ENCODE data around the gene PLCXD3. TPM values are rescaled to one million over a fixed set of nuclear protein-coding genes. Genes with fewer than 3 reads are reported as not detected.

PLCXD3 gene
- total and polyA plus RNA-seq, 2 experiments from 2014 or later = 0.13 to 0.22 TPM

- Histone ChIP-seq H3K4me2 (ENCODE audit: unreplicated experiment) (no peak overlapping the region), H3K36me3 (ENCODE audit: low read depth) (no peaks in the 10 kb centered on the region), H3F3A (ENCODE audit: insufficient read depth) (no peaks in the 10 kb centered on the region), H3K4me1 (ENCODE audit: insufficient read depth) (no peaks in the 10 kb centered on the region), H3K4me3 (no peak overlapping the region), H3K9me3 (ENCODE audit: low read depth) (no peaks in the 10 kb centered on the region), H2AFZ (no peak overlapping the region), H3K27me3 (replicated peaks; ENCODE audit: insufficient read depth) (no peaks in the 10 kb centered on the region), H3K9me2 (ENCODE audit: insufficient read depth) (no peaks in the 10 kb centered on the region), H4K20me1 (ENCODE audit: insufficient read depth) (no peaks in the 10 kb centered on the region), H3K27ac (no peak overlapping the region), H3K79me2 (ENCODE audit: insufficient read depth) (no peaks in the 10 kb centered on the region), H3K9ac (no peak overlapping the region)
- no peak for DNase-seq
- in situ Hi-C loops (cut with MboI) = no loop called here
- TF ChIP-seq EZH2phosphoT487 (IDR thresholded peaks at IDR 0.05; ENCODE audit: insufficient read depth, low read depth) = no peak
- no peak for TF ChIP-seq EZH2 (IDR thresholded peaks at IDR 0.05; ENCODE audit: insufficient read depth, poor library complexity, severe bottlenecking)
- WGBS, 2 experiments (ENCODE audit: low coverage in 1 of 2, low lambda C conversion rate in 2 of 2, missing lambda C conversion rate in 2 of 2) = 92 to 97% methylated on average over 1 of the region's 1 CpG
Observed at GRCh38 chr5:41459557-41459956, 50.8 kb downstream of the PLCXD3 start.

- Histone ChIP-seq H3K4me2 (ENCODE audit: unreplicated experiment) (no peak overlapping the region), H3K9ac (no peak overlapping the region), H3K9me2 (ENCODE audit: insufficient read depth) (no peaks in the 10 kb centered on the region), H3K4me1 (ENCODE audit: insufficient read depth) (no peaks in the 10 kb centered on the region), H3K27me3 (replicated peaks; ENCODE audit: insufficient read depth) (no peaks in the 10 kb centered on the region), H3K36me3 (ENCODE audit: low read depth) (no peaks in the 10 kb centered on the region), H3K27ac (no peak overlapping the region), H4K20me1 (ENCODE audit: insufficient read depth) (no peaks in the 10 kb centered on the region), H2AFZ (no peak overlapping the region), H3K9me3 (ENCODE audit: low read depth) (no peaks in the 10 kb centered on the region), H3F3A (ENCODE audit: insufficient read depth) (no peaks in the 10 kb centered on the region), H3K79me2 (ENCODE audit: insufficient read depth) (no peaks in the 10 kb centered on the region), H3K4me3 (no peak overlapping the region)
- 72 to 82% methylated on average over 2 of the region's 2 CpGs for WGBS, 2 experiments (ENCODE audit: low coverage in 1 of 2, low lambda C conversion rate in 2 of 2, missing lambda C conversion rate in 2 of 2)
- in situ Hi-C loops (cut with MboI) = no loop called here
- TF ChIP-seq EZH2phosphoT487 (IDR thresholded peaks at IDR 0.05; ENCODE audit: insufficient read depth, low read depth) = no peak
- TF ChIP-seq EZH2 (IDR thresholded peaks at IDR 0.05; ENCODE audit: insufficient read depth, poor library complexity, severe bottlenecking) = no peak
- no peak for DNase-seq
Observed at GRCh38 chr5:41457094-41457493, 53.3 kb downstream of the PLCXD3 start.

DNA sequence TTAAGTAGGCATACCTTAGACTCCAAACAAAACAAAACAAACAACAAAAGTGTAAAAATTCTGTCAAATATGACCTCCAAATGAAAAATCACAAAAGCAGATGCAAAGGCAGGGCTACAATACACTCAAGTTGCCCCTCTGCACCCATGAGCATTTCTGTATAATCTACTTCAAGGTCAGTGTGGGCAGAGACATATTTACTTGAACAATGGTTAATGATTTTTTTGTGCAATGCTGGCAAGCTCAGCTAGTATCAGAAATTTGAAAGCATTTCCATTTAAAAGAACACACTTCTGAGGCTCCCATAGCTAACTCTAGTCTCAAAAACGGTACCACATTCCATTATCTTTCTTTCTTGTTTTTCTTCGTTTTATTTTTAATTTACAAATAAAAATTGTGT lies 57.9 kb downstream of the PLCXD3 start:
- Histone ChIP-seq H3K27ac (no peak overlapping the region), H4K20me1 (ENCODE audit: insufficient read depth) (no peaks in the 10 kb centered on the region), H3K9me3 (ENCODE audit: low read depth) (no peaks in the 10 kb centered on the region), H3K4me2 (ENCODE audit: unreplicated experiment) (no peak overlapping the region), H3K79me2 (ENCODE audit: insufficient read depth) (no peaks in the 10 kb centered on the region), H3K27me3 (replicated peaks; ENCODE audit: insufficient read depth) (no peaks in the 10 kb centered on the region), H3K9me2 (ENCODE audit: insufficient read depth) (no peaks in the 10 kb centered on the region), H2AFZ (no peak overlapping the region), H3K9ac (no peak overlapping the region), H3K4me1 (ENCODE audit: insufficient read depth) (no peaks in the 10 kb centered on the region), H3K4me3 (no peak overlapping the region), H3K36me3 (ENCODE audit: low read depth) (no peaks in the 10 kb centered on the region), H3F3A (ENCODE audit: insufficient read depth) (no peaks in the 10 kb centered on the region)
- in situ Hi-C loops (cut with MboI) = no loop called here
- DNase-seq = no peak
- 34 to 47% methylated on average over 2 of the region's 2 CpGs for WGBS, 2 experiments (ENCODE audit: low coverage in 1 of 2, low lambda C conversion rate in 2 of 2, missing lambda C conversion rate in 2 of 2)
- TF ChIP-seq EZH2 (IDR thresholded peaks at IDR 0.05; ENCODE audit: insufficient read depth, poor library complexity, severe bottlenecking) (no peak), EZH2phosphoT487 (IDR thresholded peaks at IDR 0.05; ENCODE audit: insufficient read depth, low read depth) (no peak)

GRCh38 chr5:41447650-41448510 lies 62.5 kb downstream of the PLCXD3 start:
- Histone ChIP-seq H3K9me3 (ENCODE audit: low read depth) (no peaks in the 10 kb centered on the region), H3K4me3 (no peak overlapping the region), H3K27me3 (replicated peaks; ENCODE audit: insufficient read depth) (no peaks in the 10 kb centered on the region), H3K9me2 (ENCODE audit: insufficient read depth) (no peaks in the 10 kb centered on the region), H3K4me1 (ENCODE audit: insufficient read depth) (peaks cover 9% of the 10 kb centered on the region), H3K4me2 (ENCODE audit: unreplicated experiment) (no peak overlapping the region), H3K27ac (no peak overlapping the region), H3K36me3 (ENCODE audit: low read depth) (no peaks in the 10 kb centered on the region), H2AFZ (no peak overlapping the region), H3K79me2 (ENCODE audit: insufficient read depth) (no peaks in the 10 kb centered on the region), H3K9ac (no peak overlapping the region), H4K20me1 (ENCODE audit: insufficient read depth) (no peaks in the 10 kb centered on the region), H3F3A (ENCODE audit: insufficient read depth) (0 out of 2 replicates have a peak, but pooled peaks cover 5% of the 10 kb centered on the region)
- WGBS, 2 experiments (ENCODE audit: low coverage in 1 of 2, low lambda C conversion rate in 2 of 2, missing lambda C conversion rate in 2 of 2) = 62 to 67% methylated on average over 3 of the region's 3 CpGs
- no peak for TF ChIP-seq EZH2phosphoT487 (IDR thresholded peaks at IDR 0.05; ENCODE audit: insufficient read depth, low read depth)
- in situ Hi-C loops (cut with MboI) = no loop called here
- no peak for DNase-seq

Measured in GM23248 (cell line).